GM13976 (cell line): Measurements from ENCODE around the gene SNX32.

Experiments used
- DNase-seq: peaks from one replicate; pipeline ENCODE4 v3.0.0; 2012; ENCODE audit warnings: low spot score
- in situ Hi-C: fragments of 300-500 bp; cut with MboI; formaldehyde crosslinking; loops from one replicate; pipeline ENCODE4 v1.12.0; 2022; ENCODE audit warnings: low sequenced_read_pairs, mixed read lengths, inconsistent platforms; ENCODE audit not compliant: unreplicated experiment
- TF ChIP-seq, protein P1 (sequence below): IDR thresholded peaks from 2 replicates; pipeline ENCODE4 v1.5.1; 2012; ENCODE audit warnings: borderline replicate concordance, mild to moderate bottlenecking; ENCODE audit not compliant: insufficient read depth; ENCODE audit errors: extremely low read depth, missing control alignments, control extremely low read depth

Gene SNX32

DNA sequence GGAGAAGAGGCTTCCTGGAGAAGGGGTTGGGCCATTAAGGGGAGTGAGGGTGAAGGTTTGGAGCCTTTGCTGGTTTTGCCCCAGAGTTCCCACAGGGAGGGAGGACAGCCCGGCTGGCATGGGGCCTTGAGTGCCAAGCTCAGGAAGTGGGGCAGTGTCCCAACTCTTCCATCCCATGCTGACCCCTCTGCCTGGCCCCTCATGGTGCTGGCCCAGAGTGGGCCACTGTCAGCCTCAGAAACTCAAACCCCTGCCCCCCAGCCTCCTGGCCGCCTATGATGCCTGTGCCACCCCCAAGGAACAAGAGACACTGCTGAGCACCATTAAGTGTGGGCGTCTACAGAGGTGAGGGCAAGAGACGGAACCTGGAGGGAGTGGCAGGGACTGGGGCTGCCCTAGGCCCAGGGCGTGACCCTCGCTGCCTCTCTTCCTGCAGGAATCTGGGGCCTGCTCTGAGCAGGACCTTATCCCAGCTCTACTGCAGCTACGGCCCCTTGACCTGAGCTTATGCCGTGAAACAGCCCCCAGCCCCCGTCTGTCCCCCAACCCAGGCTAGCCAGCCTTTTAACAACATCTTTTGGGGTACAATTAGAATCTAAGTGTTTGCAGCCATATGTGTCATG, 31.9 kb downstream of the SNX32 start:
- in situ Hi-C loops: no loop called here

DNA sequence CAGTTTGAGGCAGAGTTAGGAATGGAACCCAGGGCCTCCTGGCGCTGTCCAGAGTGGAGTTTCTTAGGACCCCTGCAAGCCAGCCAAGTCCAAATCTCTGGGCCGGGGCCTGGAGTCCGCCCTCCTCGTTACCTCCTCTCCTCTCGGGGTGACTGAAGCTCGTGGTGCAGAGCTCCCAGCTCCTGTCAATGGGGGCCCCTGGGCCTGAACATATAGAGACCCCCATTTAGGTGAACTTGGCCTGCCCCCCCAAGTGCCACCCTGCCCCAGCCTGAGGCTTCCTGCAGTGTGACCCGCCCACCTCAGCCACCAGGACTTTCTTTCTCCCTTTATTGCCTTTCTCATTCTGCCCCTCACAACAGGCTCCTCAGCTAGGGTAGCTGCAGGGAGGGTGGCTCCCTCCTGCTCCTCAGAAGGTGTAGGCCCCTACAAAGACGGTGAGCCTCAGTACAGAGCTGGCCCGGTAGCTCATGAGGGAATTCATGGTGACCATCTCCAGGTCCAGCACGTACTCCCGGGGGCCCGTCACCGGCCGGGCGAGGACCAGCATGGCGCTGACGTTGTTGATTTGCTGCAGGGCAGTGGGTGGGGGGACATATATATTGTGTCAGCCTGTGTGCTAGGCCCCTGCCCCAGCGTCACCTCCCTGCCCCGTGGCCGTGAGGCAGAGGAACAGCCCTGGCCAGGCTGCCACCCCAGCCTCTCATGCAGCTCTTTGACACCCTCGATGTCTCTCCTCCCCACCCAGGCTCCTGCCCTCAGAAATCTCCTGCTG, 32.9 kb downstream of the SNX32 start:
- TF ChIP-seq, protein P1, sequence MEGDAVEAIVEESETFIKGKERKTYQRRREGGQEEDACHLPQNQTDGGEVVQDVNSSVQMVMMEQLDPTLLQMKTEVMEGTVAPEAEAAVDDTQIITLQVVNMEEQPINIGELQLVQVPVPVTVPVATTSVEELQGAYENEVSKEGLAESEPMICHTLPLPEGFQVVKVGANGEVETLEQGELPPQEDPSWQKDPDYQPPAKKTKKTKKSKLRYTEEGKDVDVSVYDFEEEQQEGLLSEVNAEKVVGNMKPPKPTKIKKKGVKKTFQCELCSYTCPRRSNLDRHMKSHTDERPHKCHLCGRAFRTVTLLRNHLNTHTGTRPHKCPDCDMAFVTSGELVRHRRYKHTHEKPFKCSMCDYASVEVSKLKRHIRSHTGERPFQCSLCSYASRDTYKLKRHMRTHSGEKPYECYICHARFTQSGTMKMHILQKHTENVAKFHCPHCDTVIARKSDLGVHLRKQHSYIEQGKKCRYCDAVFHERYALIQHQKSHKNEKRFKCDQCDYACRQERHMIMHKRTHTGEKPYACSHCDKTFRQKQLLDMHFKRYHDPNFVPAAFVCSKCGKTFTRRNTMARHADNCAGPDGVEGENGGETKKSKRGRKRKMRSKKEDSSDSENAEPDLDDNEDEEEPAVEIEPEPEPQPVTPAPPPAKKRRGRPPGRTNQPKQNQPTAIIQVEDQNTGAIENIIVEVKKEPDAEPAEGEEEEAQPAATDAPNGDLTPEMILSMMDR: no peak
- DNase-seq: no peak
- in situ Hi-C loops: no loop called here

More for the DNA sequence above, 31.9 kb downstream of the SNX32 start:
- no peak for DNase-seq
- TF ChIP-seq, protein P1: no peak

DNA sequence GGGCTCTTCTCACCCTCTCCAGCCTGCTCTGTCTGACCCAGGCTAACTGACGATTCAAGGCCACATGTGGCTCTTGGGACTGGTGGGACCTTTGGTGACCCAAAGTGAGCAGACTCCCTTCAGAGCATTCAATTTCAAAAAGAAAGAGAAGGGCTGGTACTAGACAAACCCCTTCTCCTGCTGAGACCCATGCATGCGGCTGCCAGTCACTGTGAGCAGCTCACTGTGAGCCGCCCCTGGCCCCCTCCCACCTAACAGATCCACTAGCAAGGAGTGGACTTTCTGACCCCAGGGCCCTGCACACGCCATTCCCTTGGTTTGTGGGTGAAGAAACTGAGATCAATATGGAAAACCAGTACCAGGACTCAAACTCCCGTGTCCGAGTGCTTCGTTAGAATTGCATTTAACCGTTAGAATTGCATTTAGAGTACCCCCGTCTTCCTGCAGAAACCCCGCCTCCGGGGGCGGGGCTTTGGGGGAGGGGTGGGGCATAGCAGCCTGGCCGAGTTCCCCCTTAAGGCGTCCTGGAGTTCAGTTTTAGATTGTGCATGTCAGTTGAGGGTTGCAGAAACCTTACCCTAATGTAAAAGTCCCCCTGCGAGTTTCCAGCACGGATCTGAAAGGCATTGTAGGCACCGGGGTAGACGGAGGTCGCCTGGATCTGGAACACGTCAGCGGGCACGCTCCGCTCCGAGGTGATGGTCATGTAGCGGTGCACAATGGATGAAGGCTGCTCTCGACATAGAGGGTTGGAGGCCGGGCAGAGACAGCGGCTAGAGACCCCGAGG, 33.7 kb downstream of the SNX32 start:
- TF ChIP-seq, protein P1: no peak
- DNase-seq: no peak
- in situ Hi-C loops: no loop called here

DNA sequence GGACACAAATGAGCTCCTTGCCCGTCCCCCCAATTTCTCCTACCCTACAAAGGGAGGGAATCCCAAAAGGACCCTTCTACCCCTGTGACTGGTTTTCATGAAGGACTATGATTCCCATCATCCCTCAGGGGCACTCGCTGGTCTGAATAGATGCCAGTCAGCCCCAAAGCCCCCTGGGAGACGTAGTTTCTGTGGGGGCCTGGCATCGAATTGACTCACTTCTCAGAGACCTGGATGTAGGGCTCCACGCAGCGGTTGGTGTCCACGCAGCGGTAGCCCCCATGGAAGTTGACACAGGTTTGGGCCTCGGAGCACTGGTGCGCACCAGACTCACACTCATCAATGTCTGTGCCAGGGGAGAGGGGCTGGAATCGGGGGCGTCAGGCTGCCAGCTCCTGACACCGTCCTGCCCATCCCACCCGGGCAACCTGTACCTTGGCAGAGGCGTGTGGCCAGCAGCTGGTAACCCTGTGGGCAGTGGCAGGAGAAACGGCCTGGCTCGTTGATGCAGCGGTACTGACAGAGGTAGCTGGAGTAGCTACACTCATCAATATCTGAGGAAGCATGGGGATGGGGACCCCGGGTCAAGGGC, 34.4 kb downstream of the SNX32 start:
- TF ChIP-seq, protein P1: no peak
- DNase-seq: no peak
- in situ Hi-C loops: no loop called here

DNA sequence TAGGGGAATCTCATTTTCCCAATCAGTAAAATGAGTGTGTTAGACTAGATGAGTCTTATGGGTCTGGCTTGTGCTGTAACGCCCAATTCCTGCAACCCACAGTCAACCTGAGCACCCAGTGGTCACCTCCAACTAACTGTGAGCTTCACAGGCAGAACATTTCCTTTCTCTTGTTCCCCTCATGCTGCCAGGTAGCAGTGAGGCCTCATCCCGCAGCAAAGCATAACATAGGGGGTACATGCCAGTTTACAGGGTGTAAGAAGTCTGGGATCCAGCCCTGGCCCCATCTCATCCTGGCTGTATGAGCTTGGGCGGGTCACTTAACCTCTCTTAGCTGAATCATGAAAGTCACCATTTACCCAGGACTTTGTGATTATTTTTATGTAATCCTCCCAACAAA, 35.1 kb downstream of the SNX32 start:
- TF ChIP-seq, protein P1: no peak
- no peak for DNase-seq
- in situ Hi-C loops: no loop called here

DNA sequence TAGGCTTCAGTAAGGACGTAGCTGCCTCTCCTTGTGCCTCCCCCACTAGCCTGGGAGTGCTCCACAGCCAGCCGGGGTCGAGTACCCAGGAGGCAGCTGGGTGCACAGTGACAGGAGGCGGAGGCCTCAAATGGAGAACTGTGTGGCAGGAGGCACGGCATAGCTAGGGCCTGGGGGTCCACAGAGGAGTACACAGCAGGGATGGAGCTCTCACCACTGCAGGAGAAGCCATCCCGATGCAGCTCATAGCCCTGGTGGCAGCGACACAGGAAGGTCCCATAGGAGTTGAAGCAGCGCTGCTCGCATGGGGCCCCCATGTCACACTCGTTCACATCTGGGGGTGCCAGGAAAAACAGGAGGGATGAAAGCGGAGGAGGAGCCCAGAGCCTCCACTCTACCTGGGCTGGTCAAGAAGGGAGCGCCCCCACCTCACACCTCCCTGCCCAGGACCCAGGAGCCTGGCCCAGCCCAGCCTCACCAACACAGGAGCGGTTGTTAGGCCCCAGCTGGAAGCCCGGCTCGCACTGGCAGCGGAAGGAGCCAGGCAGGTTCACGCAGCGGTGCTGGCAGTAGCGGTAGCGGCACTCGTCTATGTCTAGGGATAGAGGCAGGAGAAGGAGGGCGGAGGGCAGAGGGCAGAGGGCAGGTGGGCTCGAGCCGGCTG, 36.0 kb downstream of the SNX32 start:
- no peak for DNase-seq
- TF ChIP-seq, protein P1: no peak
- in situ Hi-C loops: no loop called here
